Prostate gland (tissue), 2 donors: ENCODE results near the gene CTNNA3.

Source experiments
- CTCF ChIP-seq, 4 experiments: fragments of 200-600 bp in 2 of 4; fragments of 450-650 bp in 2 of 4; sonication (generic) in 2 of 4; IDR thresholded peaks; 1 replicate in 3 of 4; 2 replicates in 1 of 4; pipeline ENCODE4 v1.5.1; 2016 to 2019; ENCODE audit warnings: antibody characterized with exemption in 4 of 4, mild to moderate bottlenecking in 2 of 4, moderate library complexity in 2 of 4
- POLR2A ChIP-seq: fragments of 450-650 bp; IDR thresholded peaks from one replicate; pipeline ENCODE4 v1.6.1; 2016; ENCODE audit warnings: antibody characterized with exemption, mild to moderate bottlenecking
- POLR2AphosphoS5 ChIP-seq: sonication (generic); formaldehyde crosslinking; IDR thresholded peaks from one replicate; pipeline ENCODE4 v1.6.1; 2017; ENCODE audit warnings: antibody characterized with exemption

- TF ChIP-seq POLR2A = no peak
- no peak for TF ChIP-seq CTCF (IDR thresholded peaks at IDR 0.05)
- TF ChIP-seq POLR2AphosphoS5 = no peak
Observed at GRCh38 chr10:67599597-67599996, 96.4 kb downstream of the CTNNA3 start.
